GM13977 (cell line): ENCODE results near the gene CAPSL.
"Not testable (repeated sequence)": the region's sequence is repeated elsewhere in the genome, so short reads cannot be mapped to it uniquely, and the experiment has no call there.

Experiments used
- DNase-seq: peaks from one replicate; pipeline ENCODE4 v3.0.0; 2012; ENCODE audit warnings: low spot score
- in situ Hi-C: fragments of 300-500 bp; cut with MboI; formaldehyde crosslinking; loops from one replicate; pipeline ENCODE4 v1.12.0; 2022; ENCODE audit warnings: low sequenced_read_pairs, low pct_unique_long_range_greater_than_20kb, mixed read lengths, inconsistent platforms; ENCODE audit not compliant: unreplicated experiment
- TF ChIP-seq, protein P1 (sequence below): IDR thresholded peaks from 2 replicates; pipeline ENCODE4 v1.5.1; 2012; ENCODE audit warnings: mild to moderate bottlenecking, control low read depth; ENCODE audit not compliant: insufficient read depth; ENCODE audit errors: extremely low read depth, missing control alignments

The CAPSL gene

DNA sequence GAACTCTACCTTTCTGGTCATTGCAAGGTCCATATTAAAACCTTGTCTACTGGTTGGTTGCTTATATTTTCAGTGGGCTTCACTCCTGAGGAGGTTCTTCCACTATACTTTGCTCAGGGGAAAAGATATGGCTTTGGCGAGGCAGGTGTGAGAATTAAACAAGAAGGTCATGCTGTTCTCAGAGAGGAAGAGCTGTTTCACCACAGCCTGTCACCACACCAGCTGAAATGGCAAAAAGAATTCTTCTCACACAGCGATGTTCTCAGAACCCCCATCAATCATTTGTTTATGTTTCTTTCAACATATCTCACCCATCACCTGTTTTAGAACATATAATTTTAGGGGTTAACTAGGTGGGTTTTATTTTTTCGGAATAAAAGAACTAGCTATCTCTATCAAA, 38.6 kb downstream of the CAPSL start:
- in situ Hi-C loops: no loop called here
- TF ChIP-seq, protein P1, sequence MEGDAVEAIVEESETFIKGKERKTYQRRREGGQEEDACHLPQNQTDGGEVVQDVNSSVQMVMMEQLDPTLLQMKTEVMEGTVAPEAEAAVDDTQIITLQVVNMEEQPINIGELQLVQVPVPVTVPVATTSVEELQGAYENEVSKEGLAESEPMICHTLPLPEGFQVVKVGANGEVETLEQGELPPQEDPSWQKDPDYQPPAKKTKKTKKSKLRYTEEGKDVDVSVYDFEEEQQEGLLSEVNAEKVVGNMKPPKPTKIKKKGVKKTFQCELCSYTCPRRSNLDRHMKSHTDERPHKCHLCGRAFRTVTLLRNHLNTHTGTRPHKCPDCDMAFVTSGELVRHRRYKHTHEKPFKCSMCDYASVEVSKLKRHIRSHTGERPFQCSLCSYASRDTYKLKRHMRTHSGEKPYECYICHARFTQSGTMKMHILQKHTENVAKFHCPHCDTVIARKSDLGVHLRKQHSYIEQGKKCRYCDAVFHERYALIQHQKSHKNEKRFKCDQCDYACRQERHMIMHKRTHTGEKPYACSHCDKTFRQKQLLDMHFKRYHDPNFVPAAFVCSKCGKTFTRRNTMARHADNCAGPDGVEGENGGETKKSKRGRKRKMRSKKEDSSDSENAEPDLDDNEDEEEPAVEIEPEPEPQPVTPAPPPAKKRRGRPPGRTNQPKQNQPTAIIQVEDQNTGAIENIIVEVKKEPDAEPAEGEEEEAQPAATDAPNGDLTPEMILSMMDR: no peak
- DNase-seq: peak; percentile 48

DNA sequence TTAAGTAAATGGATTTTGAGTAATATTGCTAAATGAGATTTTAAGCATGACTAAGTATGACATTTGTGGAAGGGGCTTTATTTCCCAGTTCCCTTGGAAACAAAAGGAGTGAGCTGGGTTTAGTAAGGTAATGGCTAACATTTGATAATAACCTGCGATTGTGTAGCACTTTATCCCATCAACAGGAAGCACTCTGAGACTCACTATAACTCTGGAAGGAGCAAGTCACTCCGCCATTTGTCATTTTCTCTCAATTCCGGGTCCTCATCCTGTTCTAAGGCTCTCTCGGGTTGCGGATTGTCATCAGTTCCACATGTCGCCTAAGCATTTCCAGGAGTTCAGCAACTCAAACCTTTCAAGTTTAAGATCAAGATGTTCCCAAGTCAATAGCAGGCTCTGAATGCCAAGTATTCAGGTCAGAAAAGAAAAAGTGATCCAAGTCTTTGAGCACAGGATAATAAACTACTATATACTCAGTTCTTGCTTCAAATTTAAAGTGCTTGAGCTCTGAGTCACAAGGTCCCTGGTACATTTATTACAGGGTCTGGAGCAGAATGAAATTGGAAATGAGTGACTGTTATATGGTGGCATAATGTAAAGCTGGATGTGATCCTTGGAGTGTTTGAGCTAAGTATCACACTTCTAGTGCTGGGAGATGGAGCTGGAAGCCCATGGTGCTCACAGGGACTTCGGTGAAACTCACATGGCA, 39.3 kb downstream of the CAPSL start:
- in situ Hi-C loops: no loop called here
- TF ChIP-seq, protein P1: no peak
- DNase-seq: no peak

DNA sequence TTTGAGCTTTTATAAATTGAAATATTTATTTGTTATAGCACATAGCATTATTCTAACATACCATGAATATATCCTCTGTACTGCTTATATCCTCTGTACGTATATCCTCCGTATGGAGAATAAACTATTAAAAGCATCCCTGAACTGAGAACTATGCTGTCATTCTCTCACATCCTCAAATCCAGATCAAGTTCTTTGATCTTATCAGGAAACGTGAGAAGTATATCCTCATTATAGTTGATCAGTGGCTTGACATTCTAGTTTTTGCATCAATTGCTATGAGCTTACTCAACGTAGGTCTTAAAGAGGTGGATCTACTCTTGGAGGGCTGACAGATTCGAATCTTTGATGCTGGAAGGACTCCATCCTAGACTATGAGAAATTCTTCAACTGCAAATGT, 44.3 kb downstream of the CAPSL start:
- TF ChIP-seq, protein P1: no peak
- in situ Hi-C loops: no loop called here
- DNase-seq: no peak

DNA sequence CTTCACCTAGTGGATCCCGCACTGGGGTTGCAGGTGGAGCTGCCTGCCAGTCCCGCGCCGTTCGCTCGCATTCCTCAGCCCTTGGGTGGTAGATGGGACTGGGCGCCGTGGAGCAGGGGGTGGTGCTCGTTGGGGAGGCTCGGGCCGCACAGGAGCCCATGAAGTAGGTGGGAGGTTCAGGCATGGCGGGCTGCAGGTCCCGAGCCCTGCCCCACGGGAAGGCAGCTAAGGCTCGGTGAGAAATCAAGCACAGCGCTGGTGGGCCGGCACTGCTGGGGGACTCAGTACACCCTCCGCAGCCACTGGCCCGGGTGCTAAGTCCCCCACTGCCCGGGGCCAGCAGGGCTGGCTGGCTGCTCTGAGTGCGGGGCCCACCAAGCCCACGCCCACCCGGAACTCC, 45.6 kb downstream of the CAPSL start:
- DNase-seq, in situ Hi-C loops: not testable (repeated sequence)

DNA sequence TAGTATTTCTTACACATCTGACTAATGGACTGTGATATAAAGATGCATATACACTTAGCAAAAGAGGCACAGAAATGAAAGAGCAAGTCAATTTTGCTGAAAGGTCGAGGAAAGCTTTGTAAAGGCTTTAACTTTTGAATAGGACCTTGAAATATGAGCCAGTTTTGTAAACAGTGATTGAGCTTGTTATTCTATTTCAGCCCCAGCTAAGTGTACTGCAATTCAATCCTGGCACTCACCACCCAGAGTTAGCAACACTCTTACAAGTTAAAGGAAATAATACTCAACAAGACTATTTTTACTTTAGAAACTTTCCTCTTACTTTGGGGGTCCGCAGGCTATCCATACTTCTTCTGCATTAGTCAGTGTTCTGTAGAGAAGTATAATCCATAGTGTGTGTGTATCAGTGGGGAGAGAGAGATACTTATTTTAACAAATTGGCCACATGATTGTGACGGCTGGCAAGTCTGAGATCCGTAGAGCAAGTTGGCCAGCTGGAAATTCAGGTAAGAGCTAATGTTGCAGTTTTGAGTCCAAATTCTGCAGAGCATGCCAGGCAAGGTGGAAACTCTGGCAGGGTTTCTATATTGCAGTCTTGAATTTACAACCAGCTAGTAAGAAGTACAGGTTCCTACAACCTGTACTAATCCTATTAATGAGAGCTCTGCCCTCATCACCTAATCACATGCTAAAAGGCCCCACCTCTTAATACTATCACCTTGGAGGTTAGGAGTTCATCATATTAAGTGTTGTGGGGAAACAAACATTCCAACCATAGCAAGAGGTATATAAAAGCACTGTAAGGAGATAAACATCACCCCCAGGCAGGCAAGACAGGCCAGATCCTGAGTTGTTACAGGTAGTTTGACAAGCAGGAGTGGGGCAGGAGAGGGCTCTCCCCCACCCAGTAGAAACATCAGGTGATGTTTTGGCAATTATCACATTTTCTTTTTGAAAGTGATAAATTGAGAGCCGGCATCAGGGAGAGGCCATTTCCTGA, 48.1 kb downstream of the CAPSL start:
- no peak for DNase-seq
- in situ Hi-C loops: no loop called here
- TF ChIP-seq, protein P1: no peak

DNA sequence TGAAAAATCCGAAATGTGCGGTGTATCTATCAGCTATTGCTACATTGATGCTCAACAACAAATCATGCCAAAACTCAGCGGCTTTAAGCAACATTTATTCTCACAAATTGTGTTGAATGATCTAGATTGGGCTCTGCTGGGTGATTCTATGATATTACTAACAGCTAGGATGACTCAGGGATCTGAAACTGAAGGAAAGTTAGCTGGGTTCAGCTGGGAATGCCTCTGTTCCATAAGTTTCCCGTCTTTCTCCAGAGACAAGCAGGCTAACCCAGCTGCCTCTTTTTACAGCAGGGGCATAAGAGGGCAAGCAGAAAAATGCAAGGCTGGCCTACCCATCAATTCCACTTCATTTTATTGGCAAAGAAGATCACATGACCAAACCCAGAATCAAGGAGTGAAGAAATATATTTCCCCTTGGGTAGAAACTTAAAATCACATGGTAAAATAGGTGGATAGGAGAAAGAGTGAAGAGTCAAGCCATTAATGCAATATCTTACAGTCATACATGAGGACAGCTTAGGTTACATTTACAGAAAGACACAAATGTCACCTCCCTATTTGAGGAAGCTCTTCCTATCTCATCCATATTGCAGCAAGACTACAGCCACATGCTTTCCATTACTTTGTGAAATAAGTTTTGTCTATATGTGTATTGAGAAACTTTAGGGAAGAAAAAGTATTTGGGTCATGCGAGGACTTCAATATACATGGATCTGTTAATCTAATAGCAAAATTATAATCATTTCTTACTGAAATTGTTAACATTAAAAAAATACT, 50.9 kb downstream of the CAPSL start:
- no peak for DNase-seq
- TF ChIP-seq, protein P1: no peak
- in situ Hi-C loops: no loop called here
